Activated CD4-positive, CD25-positive, alpha-beta regulatory T cell treated with anti-CD3 and anti-CD28 coated beads, Interleukin-2, amount 50 U/mL, for 24 hours (primary cell): Measurements from ENCODE around the gene MATN3.

Experiments used
- ATAC-seq, 2 donors: fragments of 150-1000 bp; cut with Tn5 transposase; one replicate each; pipeline ENCODE4 v1.10.0; 2021; ENCODE audit warnings: mild to moderate bottlenecking in 1 of 2, moderate library complexity in 1 of 2

MATN3 gene

DNA sequence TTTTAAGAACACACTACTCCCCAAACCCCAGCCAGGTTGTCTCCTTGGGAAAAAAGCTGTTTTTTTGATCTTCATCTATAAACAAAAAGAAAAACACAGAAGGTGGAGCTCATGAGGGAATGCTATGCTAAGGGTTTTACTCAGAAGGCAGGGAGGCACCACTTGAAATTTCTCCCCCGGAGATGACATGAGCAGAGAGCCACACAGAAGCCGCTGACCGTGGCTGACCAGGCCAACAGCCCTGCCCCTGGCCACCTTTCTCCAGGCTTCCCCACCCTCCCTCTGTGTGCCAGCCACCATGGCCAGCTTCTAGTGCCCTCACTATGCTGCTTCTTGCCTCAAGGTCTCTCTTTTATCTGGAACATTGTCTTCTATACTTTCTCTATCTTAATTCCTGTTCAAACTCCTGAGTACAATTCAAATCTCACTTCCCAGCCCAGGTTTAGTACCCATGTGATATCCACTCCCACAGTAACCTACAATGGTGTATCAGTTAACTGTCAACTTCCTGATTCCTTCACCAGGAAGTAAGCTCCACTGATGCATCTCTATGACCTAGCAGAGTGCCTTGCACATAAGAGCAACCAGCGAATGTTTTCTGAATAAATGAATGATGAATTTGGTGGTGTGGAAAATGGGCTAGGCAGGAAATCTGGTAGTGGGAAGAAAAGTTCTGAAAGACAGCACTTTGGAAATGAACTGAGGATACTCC lies 23.6 kb upstream of the MATN3 start:
- no peak for ATAC-seq

DNA sequence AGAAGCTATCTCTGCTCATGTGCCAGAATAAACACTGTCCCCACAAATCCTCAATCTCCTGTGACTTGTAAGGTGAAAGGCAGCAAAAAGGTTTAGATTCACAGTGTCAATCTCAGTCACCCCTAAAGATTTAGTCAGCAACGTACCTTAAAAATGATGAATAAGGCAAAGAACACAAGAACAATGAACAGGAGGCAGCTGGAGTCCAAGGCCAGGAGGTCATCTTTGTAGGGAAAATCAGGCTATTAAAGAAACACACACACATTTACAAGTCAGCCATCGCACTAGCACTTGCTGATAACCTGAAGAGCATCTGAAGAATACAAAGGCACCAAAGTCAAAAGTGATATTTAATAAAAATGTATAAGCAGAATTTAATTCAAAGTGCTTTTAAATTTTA lies 22.4 kb upstream of the MATN3 start:
- no peak for ATAC-seq

- ATAC-seq, result no peak
Observed at GRCh38 chr2:20034218-20034617, 21.8 kb upstream of the MATN3 start.

GRCh38 chr2:20033322-20033721 lies 20.9 kb upstream of the MATN3 start:
- ATAC-seq, result no peak

DNA sequence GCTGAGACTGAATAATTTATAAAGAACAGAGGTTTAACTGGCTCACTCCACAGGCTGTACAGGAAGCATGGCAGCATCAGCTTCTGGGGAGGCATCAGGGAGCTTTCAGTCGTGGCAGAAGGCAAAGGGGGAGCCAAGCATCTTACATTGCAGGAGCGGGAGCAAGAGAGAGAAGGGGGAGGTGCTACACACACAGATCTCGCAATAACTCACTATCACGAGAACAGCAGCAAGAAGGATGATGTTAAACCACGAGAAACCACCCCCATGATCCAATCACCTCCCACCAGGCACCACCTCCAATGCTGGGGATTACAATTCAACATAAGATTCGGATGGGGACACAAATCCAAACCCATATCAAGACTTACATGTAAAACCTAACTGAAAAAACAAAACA lies 17.8 kb upstream of the MATN3 start:
- ATAC-seq, result no peak

DNA sequence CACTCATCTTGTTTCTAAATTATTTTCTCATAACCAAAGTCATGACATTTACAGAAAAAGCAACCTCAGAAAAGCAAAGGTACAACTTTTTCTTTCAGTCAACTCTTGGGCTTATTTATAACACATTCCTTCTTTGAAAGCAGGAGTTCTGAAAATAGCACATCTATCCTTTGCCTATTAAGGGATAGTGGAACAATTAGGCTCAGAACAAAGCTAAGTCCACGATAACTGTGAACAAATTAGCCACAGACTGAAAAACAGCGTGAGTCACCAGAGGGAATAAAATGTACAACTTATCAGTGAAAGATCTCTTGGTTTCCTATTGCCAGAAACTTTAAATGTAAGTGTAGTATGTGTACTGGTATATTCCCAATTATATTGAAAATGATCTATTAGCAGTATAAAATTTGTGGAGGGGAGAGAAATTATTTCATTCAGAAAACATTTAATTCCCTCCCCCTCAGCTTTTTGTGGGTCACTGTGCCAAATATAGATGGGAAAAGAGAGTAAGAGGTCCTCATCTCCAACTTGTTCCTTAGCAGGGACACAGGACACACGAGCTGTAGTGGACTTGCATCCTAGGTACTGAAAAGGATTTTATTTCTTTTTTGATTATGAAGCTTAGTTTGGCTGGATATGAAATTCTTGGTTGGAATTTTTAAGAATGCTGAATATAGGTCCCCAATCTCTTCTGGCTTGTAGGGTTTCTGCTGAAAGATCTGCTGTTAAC lies 15.4 kb upstream of the MATN3 start:
- ATAC-seq, result no peak

DNA sequence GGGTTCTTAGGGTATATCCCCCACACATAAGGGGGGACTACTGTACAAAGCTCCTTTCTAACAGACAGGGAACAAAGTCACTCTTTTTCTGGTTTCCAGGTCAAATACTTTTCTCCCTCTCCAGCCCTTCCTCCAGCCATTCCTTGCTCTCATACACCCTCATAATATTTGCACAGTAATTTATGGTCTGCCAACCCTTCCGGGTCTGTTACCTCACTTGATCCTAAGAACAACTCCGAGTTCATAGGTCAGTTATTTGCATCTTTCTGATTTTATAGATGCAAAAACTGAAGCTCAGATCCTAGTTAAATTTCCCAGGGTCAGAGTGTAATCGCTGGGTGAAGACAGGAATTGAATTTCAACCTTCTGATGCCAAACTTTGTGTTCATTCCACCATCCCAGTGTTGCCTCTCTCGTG lies 14.8 kb upstream of the MATN3 start:
- no peak for ATAC-seq

DNA sequence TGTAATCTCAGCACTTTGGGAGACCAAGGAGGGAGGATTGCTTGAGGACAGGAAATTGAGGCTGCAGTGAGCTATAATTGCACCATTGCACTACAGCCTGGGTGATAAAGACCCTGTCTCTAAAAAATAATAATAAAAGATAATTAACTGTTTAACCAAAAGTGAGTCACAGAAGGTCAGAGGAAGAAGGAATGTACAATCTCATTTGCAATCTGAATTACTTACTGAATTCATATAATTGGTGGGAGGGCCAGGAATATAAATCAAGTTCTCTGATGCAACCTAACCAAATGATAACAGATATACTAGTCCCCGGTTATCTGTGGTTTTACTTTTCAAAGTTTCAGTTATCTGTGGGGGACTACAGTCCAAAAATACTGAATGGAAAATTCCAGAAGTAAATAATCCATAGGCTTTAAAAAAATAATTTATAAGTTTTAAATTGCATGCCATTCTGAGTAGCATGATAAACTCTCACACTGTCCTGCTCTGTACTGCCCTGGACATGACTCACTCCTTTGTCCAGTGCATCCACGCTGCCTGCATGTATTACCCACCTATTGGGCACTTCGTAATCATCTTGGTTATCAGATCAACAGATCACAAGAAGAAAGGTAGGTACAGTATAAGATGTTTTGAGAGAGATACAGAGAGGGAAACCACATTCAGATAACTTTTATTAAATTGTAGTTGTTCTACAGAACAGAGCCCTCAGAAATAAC lies 12.8 kb upstream of the MATN3 start:
- no peak for ATAC-seq

GRCh38 chr2:20023688-20024087 lies 11.2 kb upstream of the MATN3 start:
- ATAC-seq, result no peak

GRCh38 chr2:20021405-20022009 lies 9.0 kb upstream of the MATN3 start:
- no peak for ATAC-seq

GRCh38 chr2:20019747-20020146 lies 7.3 kb upstream of the MATN3 start:
- ATAC-seq, result no peak

GRCh38 chr2:20018601-20019152 lies 6.2 kb upstream of the MATN3 start:
- no peak for ATAC-seq

DNA sequence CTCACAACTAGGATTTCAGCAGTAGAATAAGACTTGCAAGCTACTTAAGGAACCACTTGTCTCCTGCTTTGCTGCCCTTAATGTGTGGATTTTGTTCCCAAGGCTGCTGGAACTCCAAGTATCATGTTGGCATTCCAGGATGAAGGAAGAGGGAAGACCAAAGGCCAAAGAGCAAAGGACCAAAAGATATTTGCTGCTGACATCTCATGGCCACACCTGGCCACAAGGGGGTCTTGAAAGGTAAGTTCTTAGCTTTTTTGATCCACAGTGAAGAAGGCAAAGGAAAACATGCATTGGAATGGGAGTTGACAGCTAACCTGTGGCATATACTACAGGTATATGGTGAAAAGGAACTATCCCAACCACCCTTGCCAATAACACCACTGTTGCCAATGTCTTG lies 3.9 kb upstream of the MATN3 start:
- ATAC-seq, result no peak

- ATAC-seq, result no peak
Observed at GRCh38 chr2:20015482-20016083, 3.1 kb upstream of the MATN3 start.

GRCh38 chr2:20013126-20013849 lies 820 bp upstream of the MATN3 start:
- ATAC-seq, result no peak

DNA sequence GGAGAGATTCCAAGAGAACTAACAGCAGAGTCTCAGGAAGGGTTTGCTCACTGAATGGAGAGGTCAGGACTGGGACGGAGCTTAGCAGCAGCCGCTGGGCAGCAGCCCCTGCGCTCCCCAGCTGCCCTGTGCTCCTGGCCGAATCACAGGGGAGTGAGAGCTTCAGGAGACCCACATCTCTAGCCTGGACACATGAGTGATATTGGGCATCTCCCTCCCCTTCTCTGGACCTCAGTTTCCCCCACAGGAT lies 511 bp downstream of the MATN3 start:
- no peak for ATAC-seq

DNA sequence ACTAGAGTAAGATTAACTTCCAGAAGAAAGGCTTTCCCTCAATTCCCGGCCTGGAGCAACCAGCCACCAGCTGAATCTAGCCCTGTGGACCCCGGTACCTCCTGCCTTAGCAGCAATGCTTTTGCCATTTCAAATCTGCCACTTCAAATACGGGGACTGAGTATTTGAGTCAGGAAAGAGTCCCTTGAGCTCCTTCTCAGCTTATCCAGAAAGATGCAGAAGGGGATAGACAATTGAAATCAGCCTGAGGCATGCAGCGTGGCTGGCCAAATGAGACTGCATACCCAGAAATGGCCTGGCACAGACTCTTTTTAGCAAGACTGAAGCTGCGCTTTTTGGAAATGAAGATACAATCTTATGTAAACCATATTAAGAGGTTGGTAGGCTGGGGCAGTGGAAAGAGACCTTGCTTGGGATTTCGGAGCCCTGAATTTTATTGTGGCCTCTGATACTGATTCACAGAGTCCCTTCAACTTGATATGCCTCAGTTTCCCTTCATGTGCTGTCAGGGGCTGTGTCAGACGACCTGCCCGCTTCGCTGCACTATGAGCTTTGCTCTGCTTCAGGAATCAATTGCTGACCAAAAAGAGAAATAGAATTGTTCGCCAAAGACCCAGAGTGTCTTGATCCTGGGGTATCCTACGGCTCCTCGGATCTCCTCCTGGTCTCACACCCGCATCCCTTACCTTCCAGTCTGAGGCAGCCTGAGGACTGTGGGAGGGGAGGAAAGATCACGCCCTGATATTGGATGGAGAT lies 1.0 kb downstream of the MATN3 start:
- ATAC-seq, result no peak

DNA sequence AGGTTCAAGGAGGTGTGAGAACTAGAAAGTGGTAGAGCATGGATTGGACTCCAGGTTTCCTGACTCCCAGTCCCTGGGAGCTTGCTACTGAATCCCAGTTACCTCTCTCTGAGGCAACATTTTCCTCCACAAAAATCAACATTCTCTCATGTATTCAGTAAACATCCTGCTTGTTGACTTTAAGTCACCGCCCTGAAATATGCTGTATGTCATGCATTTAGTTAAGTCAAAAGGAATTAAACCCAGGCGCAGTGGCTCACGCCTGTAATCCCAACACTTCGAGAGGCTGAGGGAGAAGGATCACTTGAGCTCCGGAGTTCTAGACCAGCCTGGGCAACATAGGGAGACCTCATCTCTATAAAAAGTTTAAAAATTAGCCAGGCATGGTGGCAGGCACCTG lies 3.8 kb downstream of the MATN3 start:
- ATAC-seq, result no peak

DNA sequence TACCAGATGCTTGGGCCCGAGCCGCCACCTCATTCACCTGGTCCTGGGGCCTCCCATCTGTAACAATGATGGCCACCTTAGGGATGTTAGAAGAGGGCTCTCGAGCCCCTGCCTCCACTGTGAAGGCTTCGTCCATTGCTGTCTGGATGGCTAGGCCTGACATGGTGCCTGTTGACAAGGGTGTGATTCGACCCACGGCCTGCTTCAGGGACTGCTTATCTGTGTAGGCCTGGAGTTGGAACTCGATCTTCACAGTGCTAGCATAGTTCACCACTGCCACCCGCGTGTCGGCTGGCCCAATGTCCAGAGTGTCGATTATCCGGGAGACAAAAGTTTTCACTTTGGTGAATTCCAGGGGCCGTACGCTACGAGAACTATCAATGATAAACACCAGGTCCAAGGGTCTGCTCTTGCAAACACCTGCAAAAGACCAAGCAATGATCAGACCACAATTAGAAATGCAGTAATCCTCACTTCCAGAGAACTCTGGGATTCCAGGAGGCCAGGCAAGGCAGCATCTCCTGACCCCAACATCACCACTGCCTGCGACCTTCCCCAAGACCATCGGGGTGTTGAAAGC lies 6.5 kb downstream of the MATN3 start:
- no peak for ATAC-seq

- no peak for ATAC-seq
Observed at GRCh38 chr2:20005067-20005627, 7.3 kb downstream of the MATN3 start.

GRCh38 chr2:20001361-20001863 lies 11.1 kb downstream of the MATN3 start:
- no peak for ATAC-seq
